Right lobe of liver (tissue), 4 donors: ENCODE results near the gene TFPT.
A peak's percentile ranks its signal among the peaks of the same experiment; 100 is the strongest.

Experiments used
- CTCF ChIP-seq, 4 donors: fragments of 200-600 bp in 3 of 4; fragments of 450-650 bp in 1 of 4; IDR thresholded peaks; one replicate each; pipeline versions ENCODE4 v1.5.1 to v1.8.0; 2016 to 2022; ENCODE audit warnings: antibody characterized with exemption in 4 of 4, mild to moderate bottlenecking in 2 of 4
- POLR2A ChIP-seq: fragments of 450-650 bp; IDR thresholded peaks from one replicate; pipeline ENCODE4 v1.6.1; 2017; ENCODE audit warnings: antibody characterized with exemption, mild to moderate bottlenecking
- donor health status: DM: no; HTN: no; CAD: no.
- donor health status: DM: no; HTN: no; CAD: no.
- donor health status: DM: no; HTN: yes; CAD: no.

GRCh38 chr19:54159352-54160181 lies 44.1 kb upstream of the TFPT start, which contains the start of gene LENG1:
- TF ChIP-seq POLR2A = peak; percentile 71
- peak in 3 of 4 donors; percentile 25 to 48 (median 34) for TF ChIP-seq CTCF (IDR thresholded peaks at IDR 0.05)
